HG02759 (cell line): ENCODE data around the gene FGFRL1.
A peak's percentile ranks its signal among the peaks of the same experiment; 100 is the strongest.
"Not testable (repeated sequence)": the region's sequence is repeated elsewhere in the genome, so short reads cannot be mapped to it uniquely, and the experiment has no call there.

Experiments used
- ATAC-seq: cut with Tn5 transposase; IDR thresholded peaks from one replicate; pipeline ENCODE4 v1.9.1; 2021; ENCODE audit warnings: mild to moderate bottlenecking, moderate library complexity; ENCODE audit not compliant: unreplicated experiment

Gene FGFRL1

DNA sequence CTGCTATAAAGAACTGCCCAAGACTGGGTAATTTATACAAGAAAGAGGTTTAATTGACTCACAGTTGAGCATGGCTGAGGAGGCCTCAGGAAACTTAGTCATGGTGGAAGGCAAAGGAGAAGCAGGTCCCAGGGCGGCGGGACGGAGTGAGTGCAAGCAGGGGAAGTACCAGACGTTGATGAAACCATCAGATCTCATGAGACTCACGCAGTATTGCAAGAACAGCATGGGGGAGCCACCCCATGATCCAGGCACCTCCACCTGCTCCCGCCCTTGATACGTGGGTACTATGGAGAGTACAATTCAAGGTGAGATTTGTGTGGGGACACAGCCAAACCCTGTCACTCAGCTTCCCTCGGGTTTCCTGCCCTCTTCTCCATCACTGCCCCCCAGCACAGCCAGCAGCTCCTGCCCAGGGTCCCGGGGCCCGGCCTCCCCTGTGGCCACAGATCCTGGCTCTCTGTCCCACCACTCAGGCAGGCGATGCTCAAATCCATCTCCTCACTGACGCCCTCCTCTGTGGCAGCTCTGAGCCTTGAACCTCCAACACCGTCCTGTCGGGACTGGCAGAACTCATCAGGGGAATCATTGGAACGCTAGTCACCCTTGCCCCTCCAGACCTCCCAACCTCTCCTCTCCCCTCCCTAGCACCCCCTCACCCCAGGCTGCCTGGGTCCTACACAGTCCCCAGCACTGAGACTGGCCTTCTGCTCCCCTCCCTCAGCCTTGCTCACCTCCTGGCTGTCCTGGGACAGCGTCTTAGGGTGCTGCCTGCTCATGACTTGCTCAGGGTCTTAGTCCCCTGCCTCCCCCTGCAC is 37.6 kb downstream of the FGFRL1 start:
- ATAC-seq, result no peak

DNA sequence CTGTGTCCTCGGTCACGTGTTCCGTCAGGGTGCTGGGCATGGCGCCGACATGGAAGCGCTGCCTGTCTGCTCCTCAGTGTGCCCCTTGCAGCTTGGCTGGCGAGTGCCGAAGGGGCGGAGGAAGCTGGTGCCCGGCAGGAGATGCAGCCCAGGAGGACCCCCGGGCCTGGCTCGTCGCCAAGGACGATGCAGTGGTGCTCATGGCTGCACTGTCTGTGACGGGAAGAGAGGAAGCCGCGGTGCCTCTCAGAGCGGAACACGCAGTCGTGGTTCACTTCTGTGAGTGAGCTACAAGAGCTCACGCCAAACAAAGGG is 38.1 kb downstream of the FGFRL1 start:
- ATAC-seq, result no peak

DNA sequence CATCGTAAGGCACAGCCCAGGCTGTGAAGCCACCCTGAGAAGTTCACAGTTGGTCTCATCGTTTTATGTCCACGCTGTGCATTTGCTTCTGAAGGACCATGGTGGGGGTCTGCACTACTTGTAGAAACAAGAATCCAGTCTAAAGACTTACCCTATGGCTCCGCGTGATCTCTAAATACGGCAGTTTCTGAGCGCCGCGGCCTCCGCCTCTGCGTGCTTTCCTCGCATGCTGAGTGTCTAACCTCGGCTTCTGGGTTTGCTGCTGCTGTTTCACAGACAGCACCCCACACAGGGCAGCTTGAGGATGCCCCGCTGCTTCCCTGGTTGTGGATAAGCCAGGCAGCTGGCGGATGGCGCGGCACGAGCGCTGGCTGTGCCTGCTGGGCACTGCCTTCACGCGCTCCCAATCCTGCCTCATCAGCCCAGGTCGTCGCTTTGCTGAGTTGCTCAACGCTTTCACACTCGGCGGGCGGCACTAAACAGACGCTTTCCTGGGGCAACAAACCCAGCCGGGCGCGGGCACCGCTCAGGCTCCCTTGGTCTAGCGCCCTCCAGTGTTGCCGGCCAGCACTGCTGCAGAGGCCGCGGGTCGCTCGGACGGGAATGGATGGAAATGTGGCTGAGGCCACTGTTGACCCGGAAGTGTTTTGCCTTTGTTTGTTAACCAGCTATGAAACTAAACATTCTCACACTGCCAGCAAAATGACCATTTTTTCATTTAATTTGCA is 39.2 kb downstream of the FGFRL1 start:
- no peak for ATAC-seq

DNA sequence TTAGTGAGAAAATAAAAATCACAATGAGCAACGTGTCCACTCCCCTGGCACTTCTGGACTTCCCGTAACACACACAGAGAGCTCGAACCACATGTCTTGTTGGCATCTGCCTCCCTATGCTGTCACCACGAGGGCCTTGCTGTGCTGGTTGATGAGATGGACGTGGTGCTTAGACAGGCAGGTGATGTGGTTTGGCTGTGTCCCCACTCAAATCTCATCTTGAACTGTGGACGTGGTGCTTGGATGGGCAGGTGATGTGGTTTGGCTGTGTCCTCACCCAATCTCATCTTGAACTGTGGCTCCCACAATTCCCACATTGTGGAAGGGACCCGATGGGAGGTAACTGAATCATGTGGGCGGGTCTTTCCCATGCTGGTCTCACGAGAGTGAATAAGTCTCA is 40.0 kb downstream of the FGFRL1 start:
- ATAC-seq, result no peak

DNA sequence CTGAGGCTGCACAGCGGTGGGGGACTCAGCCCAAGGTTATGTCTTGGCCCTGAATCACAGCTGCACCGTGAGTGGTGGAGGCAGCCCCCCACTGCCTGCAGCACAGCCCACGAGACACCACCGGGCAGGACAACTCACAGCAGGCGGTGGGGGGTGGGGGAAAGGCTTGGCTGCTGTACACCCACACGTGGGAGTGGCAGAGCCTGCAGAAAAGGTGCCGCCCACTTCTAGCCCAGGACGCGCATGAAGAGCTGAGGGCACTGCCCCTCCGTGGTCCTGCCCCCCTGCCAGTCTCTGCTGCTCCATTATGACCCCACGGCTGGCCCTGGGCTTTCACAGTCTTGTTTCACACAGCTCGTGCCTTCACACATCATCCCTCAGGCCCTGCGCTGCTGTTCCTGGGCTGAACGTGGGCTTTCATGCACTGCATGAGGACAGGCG is 40.8 kb downstream of the FGFRL1 start:
- no peak for ATAC-seq

DNA sequence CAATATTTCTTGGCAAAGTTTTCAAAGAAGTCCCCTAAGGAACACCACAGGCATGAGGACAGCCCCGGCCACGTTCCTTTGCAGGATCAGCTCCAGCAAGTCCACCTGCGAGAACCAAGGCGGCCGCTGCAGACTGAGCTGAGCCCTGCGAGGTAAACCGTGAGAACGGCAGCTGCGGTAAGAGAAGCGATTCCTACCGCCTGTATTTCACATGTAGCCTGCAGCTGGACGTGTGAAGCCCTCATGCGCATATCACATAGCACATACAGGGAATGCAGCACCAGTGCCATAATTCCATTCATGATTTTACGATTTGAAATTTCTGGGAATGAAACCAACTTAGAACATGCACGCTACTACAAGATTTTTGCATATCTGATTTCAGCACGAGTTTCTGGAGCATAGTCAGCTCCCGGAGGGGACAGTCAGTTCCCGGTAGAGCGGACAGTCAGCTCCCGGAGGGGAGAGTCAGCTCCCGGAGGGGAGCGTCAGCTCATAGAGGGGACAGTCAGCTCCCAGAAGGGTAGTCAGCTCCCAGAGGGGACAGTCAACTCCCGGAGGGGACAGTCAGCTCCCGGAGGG is 41.7 kb downstream of the FGFRL1 start:
- ATAC-seq, result no peak

DNA sequence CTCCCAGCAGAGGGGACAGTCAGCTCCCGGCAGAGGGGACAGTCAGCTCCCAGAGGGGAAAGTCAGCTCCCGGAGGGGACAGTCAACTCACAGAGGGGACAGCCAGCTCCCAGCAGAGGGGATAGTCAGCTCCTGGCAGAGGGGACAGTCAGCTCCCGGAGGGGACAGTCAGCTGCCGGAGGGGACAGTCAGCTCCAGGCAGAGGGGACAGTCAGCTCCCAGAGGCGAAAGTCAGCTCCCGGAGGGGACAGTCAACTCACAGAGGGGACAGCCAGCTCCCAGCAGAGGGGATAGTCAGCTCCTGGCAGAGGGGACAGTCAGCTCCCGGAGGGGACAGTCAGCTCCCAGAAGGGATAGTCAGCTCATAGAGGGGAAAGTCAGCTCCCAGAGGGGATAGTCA is 42.5 kb downstream of the FGFRL1 start:
- not testable (repeated sequence) for ATAC-seq

DNA sequence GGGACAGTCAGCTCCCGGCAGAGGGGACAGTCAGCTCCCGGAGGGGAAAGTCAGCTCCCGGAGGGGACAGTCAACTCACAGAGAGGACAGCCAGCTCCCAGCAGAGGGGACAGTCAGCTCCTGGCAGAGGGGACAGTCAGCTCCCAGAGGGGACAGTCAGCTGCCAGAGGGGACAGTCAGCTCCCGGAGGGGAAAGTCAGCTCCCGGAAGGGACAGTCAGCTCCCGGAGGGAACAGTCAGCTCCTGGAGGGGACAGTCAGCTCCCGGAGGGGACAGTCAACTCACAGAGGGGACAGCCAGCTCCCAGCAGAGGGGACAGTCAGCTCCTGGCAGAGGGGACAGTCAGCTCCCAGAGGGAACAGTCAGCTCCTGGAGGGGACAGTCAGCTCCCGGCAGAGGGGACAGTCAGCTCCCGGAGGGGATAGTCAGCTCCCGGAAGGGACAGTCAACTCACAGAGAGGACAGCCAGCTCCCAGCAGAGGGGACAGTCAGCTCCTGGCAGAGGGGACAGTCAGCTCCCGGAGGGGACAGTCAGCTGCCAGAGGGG is 43.3 kb downstream of the FGFRL1 start:
- ATAC-seq, result not testable (repeated sequence)

DNA sequence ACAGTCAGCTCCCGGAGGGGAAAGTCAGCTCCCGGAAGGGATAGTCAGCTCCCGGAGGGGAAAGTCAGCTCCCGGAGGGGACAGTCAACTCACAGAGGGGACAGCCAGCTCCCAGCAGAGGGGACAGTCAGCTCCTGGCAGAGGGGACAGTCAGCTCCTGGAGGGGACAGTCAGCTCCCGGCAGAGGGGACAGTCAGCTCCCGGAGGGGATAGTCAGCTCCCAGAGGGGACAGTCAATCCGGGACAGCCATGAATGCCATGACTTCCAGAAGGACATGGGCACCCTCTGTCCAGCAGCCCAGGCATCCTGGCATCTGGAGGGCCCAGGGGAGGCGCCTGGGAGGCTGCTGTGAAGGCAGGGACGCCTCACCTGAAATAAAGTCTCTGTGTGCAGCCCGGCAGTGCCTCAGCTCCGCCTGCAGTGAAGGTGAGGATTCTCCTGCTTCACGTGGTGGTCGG is 43.8 kb downstream of the FGFRL1 start:
- ATAC-seq, result not testable (repeated sequence)

DNA sequence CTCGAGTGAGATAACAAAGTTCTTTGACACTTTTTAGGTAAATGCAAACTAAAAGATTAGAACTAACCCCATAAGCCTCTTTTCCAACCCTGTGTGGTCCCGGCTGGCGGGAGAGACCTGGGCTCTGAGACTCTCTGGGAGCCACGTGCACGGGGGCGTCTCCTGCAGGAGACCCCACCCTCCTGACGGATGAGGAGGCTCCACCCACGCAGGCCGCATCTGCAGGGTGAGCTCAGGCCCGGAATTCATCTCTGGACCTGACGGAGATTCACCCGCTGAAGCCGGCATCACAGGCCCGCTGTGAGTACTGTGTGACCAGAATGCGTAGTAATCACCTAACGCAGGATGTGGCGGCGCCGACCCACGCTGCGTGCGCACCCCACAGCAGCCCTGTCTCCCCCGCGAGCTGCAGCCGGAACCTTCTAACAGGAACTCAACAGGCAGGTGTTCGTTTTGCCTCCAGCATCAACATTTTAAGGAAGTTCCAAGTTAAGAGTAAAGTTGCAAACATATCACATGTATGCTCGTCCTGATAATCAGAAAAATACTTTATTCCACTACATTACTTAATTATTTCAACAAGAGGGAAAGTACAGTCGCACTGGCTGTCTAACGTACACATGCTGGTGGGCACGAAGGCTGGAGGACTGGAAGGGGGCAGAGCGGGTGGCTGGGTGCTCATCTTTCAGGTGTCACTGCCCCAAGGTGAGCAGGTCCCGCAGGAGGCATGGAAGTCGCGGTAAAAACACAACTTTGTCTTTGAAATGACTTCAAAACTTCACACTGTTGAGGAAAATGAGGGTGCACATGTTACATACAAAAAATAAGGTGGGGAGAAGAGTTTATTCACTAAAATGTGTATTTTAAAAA is 44.5 kb downstream of the FGFRL1 start:
- peak; percentile 63 for ATAC-seq

DNA sequence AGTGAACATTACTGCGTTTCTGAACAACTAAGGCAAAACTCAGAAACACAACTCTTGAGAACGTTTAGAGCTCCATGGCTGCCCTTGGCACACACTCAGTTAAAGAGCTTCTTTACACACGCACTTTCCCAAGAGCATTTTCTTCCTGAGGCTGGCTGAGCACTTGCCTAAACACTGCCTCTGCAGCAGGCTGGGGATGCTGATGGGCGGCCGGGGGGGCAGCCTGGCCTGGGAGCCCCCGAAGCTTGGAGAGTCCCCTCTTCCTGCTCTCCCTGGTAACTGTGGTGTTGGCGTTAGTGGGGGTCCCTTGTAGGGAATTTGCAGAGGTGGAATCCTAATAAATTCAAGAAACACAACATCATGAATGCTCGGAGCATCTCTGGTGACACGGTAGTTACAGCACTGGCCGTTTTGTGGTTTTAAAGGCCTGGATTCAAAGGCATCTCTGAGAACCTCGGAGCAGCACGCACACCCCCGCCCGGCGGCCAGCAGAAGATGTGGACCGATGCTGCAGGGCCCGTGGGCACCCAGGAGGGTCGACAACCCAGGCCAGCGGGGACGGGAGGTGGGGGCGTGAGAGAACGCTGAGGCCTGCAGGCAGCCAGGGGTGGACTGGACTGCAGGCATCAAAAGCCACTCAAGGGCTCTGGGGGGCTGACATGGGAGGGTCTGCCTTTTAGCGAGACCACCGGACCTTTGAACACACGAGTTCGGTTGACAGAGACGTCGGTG is 45.4 kb downstream of the FGFRL1 start:
- no peak for ATAC-seq

DNA sequence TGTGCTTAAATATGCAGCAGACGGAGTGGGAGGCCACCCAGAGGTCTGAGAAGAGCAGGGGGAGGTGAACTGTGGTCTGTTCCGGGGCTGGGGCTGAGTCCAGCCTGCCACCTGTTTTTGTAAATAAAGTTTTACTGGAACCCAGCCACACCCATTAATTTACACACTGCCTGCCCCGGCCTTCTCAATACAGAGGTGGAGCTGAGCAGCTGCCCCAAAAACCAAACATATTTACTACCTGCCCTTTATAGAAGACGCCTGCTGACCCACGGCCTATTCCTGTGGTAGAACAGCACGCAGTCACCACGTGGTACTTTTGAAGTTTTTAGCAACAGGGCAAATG is 45.9 kb downstream of the FGFRL1 start:
- ATAC-seq, result no peak

DNA sequence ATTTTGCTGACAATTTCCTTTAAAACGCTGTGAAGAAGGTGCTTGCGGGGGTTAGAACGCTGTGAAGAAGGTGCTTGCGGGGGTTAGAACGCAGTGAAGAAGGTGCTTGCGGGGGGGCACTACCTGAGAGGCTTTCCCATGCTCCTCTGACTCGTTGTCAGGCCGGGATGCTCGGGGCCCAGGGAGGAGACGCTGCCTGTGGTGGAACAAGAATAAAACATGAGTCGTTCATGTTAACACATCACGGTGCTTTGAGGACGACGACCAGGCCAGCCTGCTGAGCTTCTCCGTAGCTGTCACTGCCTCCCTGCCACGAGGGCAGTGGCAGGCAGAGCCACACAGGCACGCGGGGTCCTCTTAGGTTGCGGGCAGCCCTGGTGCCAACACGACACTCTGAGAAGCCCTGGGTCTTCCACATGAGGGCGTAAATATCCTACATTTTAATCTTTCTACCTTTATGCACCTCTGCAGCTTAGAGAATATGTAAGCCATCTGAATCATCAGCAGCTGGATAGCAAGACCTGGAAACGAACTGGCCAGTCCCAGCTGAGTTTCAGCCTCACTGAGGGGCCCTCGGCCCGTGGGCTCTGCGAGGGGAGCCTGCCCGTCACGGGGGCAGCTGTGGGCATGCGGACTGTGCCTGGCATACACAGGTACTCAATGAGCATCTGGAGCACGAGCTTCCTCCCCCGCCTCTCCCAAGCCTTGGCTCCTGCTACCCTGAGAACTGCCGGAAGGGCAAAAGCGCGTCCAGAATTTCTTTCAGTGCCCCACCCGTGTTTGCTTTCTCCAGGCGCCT is 47.0 kb downstream of the FGFRL1 start:
- no peak for ATAC-seq

DNA sequence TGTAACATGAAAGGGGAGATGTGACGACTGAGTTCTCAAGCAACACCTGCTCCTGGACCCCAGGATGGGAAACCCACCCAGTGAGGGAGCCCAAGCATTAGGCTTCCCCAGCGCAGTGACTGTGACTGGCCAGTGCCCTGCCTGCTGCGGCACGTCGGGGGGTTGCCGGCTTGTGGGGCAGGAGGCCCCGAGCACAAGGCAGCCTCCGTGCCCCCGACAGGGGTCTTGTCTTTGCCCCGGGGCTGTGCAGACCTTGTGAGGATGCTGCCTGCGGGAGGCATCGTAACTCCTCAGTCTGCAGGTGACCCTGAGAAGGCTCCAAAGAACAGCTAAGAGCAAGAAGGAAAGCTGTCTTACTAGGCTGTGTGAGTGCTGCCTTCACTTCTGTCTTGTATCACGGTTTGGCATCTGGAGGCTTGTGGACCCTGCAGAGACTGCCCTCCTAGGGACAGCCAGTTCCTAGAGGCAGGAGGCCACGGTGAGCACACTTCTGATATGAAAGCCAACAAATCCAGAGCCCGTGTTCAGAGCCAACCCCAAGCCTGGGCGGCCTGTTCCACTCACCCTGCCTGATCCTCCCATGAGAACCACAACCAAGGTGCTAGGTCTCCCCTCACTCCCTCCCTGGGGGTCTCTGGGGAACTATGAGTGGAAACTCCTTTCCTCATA is 47.7 kb downstream of the FGFRL1 start:
- no peak for ATAC-seq

DNA sequence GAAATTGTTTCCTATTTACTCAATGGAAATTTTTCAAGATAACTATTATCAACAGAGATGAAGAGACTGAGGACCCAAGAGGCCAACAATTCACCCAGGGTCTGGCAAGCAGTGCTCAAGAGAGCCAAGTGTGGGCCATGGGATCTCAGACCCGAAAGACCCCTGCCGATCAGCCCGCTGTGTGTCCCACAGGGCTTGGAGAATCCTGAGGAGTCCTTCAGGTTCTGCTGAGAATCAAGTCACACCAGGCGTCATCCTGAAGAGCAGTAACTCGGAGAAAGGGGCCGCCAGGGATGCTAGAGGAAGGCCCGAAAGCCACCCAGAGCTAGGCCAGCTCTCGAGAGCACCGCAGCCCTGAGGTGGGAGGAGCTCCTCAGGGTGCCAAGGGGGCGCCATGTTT is 48.7 kb downstream of the FGFRL1 start:
- no peak for ATAC-seq

DNA sequence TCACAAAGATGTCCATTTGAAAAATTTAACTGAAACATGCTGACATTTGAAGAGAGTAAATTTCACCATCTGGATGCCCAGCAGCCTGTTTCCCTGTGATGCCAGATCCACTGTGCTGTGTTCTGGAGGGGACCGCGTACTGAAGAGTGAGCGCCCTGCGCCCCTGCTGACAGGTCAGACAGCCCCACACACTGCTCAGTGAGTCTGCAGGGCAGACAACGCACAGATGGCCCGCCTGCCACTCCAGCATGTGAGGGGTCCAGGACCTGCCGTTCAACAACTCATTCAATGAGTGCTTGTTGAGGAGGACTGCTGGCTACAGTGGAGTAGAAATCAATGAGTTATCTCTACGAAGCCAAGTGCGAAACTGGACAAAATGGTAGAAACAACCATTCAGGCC is 49.2 kb downstream of the FGFRL1 start:
- ATAC-seq, result no peak

DNA sequence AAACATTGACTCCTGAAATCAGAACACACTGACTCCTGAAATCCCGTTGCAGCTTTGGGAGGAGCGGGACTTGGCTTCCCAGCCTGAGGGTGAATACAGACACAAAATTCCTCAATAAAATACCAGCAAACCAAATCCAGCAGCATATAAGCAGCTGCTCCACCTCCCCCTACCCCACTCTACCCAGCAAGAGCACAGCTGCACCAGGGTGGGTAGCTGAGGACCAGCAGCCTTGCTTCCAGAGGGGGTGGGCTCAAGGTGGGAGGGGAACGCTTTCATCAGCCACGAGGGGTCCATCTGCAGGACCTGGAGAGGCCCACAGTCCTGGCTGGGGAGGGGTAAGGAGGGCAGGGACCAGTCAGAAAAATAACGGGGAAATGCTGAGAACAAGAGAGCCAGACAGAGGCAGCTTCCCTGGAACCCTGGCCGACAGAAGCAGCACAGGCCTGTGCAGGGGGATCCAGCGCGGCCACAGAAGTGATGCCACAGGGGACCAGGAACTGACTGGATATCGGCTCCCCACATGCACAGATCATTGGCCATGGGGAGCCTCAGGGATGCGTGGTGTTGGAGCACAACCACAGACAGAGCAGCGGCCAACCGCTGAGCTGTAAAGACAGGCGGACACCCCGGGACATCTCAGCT is 49.8 kb downstream of the FGFRL1 start:
- ATAC-seq, result no peak

DNA sequence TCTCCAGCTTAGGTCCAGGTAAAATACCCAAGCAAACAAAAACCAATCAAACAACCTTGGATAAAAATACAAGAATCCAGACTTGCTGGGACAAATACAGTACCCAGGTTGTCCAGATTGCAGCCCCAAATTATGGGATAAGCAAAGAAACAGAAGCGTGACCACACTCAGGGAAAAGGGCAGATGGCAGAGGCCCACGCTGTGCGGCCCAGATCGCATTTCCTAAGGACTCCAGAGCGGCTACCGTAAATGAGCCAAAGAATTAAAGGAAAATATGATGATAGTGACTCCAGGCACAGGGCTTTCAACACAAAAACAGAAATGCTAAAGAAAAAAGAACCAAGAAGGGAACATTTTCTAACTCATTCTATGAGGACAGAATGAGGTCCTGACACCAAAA is 50.3 kb downstream of the FGFRL1 start:
- no peak for ATAC-seq
